GM18907 (cell line): ENCODE data around the gene ICAM2.

Source experiments
- ATAC-seq: cut with Tn5 transposase; IDR thresholded peaks from one replicate; pipeline ENCODE4 v1.9.1; 2021; ENCODE audit warnings: mild to moderate bottlenecking, moderate library complexity; ENCODE audit not compliant: unreplicated experiment

ICAM2 gene

DNA sequence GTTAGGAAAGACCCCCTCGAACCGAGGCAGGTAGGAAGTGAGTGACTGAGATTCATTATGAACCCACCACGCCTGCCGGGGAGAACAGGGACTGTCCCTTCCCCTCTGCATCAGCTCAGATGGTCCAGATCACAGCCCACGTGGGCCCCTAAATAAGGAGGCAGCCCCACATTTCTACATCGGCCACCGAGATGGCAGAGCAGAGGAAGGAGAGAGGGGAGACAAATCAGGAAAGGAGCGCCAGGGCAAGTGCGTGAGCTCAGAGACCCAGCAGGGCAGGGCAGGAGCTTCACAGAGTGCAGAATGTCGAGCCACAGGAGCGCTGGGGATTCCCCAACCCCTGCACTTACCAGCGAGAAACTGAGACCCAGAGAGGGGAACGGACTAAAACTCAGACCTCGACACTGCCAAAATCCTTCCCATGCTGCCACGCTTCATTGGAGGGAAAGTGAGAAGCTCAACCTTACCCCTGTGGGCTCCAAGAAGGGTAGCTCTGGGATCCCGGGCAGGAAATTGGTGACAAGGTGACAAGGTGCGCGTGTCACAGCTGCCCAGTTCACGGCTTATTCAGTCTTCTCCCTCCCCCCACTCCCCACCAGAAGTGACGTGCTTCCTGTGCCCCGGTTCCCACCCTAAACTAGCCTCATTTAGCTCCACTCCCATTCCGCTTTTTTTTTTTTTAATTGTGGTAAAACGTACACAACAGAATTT, at the start of gene ICAM2:
ICAM2 (minus strand) TSS at position 578 of the 711 bp plus-strand sequence. CDS start 13,942 bp downstream, outside the sequence.
- peak; percentile 58 for ATAC-seq

GRCh38 chr17:64070213-64070612, 49.8 kb upstream of the ICAM2 start:
- ATAC-seq = no peak

- ATAC-seq = no peak
Measured at GRCh38 chr17:64069143-64069542, 48.7 kb upstream of the ICAM2 start.

GRCh38 chr17:64067657-64068056, 47.2 kb upstream of the ICAM2 start:
- ATAC-seq = no peak

DNA sequence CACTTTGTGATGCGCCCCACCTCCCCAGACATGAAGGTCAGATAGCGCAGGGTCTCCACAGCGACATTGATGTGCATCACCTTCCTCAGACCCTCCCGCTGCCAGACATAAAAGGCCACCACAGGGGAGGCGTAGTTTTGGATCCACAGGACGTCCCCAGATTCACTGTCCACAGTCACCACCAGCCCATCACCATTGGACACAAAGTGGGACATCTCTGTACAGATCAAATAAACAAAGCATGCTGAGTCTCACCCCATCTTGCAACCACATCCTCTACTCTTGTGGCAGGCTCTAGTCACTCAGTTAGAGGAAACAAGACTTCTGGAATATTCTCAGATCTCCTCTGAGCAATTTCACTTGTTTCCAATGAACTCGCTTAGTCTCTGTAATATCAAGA, 46.3 kb upstream of the ICAM2 start:
- ATAC-seq = no peak

GRCh38 chr17:64065161-64065560, 44.7 kb upstream of the ICAM2 start:
- ATAC-seq = no peak

DNA sequence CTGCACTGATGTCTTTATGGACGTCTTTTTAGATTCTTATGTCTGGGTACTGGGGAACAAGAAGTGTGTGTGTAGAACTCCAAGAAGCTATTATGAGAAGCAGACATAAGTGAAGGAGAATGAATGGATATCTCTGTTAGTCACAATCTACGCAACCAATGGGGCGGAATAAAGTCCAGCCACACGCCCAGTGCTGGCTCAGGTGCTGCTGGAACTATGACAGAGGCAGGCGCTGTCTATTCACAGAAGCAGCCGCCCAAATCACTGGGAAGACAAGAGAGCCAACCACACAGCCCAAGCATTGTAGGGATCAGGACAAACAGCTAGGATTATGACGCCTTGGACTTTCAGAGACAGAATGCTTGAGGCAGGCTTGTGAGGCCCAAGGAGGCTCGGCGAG, 43.9 kb upstream of the ICAM2 start:
- no peak for ATAC-seq

DNA sequence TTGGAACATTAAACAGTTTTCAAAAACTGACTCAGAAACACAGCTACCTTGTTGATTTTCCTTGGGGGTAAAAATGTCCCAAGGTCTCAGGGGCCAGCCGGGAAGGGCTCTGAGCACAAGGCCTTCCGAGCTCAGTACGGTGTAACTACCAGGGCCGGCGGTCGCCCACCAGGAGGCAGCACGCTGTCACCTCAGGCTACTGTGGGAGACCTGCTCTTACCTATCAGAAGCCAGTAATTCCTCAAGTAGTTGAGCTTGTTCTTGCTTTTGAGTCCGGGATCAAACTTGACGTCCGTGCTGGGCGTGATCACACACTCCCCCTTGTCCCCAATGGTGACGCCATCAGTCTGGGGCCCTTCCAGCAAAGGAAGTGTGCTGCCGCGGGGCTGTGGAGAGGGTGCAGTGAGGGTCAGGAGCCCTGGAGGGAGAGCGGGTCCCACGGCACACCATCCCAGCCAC, 43.4 kb upstream of the ICAM2 start:
- no peak for ATAC-seq

DNA sequence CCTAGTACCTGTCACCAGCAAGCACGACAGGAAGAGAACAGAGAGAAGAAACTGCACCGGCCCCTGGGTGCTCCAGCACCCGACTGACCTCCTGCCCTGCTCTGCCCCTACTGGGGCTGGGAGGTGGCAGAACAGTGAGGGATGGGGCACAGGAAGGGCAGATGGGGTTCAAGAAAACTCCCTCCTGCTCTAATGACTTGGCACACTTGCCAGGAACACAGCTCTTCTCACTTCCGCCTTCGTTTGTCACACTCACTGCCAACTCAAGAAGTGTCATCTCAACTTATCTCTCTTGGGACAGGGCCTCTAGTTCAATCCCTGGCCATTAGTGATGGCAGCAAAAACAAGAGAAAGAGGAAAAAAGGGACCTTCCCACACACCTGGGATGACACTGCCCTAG, 42.7 kb upstream of the ICAM2 start:
- ATAC-seq = no peak

DNA sequence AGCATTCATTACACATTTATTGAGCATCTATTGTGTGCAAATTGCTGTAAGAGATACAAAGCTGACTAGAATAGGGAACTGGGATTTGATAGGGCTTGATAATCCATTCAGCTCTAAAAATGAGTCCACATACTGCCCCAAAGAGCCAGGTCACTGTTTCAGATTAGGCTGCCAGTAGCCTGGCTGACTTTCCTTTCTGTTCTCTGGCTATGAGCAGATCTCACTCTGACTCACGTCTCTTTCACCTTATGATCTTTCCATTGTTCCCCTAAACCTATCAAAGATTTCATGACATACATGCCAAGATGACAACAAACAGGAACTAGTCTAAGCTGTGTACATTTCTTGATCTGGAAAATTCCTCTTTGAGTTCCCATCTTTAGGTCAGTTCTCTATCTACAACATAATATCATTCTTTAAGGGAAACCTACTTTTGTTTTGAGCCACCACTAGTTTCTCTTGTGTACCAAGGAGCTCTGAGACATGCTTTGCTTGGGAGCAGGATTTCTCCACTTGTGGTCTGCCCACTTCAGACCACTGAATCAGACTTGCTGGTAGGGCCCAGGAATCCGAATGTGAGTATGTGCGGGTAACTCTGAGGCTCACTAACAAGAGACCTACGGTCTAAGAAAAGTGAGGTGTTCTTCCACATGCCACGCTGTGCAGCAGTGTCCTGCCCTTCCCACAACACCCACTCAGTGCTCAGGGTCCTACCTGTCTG, 40.9 kb upstream of the ICAM2 start:
- ATAC-seq = peak; percentile 58

DNA sequence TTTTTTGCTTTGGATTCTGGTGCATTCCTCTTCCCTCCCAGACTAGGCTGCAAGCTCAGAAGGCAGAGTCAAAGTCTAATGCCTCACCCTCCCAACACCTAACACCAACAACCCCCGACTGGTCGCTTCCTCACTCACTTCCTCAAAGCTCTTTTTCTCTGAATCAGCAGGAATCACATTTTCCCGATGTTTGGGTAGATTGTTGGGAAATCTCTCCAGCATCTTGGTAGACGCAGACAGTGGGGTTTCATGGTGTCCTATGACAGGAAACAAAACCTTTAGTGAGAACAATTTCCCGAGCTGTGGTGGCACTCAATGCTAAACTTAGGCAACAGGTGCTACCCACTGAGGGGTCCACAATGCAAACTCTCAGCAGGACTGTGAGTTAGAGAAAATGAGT, 39.9 kb upstream of the ICAM2 start:
- no peak for ATAC-seq

- ATAC-seq = no peak
Measured at GRCh38 chr17:64059756-64060155, 39.3 kb upstream of the ICAM2 start.

DNA sequence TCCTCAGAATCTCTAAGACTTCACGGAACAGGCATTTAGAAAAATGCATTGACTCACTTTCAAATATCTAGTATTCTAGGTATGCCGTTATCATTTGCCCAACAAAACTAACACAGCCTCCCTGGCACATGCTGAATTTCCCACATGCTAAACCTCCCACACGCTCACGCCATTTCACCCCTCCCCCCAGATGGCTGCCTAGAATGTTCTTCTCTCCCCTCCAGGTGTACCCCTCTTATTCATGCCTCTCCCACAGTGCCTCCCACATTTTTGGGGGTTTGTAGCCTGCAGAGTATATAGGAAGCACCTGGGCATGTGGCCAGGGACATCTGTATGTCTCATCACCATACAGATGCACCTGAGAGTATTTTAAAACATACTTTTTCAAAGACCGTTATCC, 38.2 kb upstream of the ICAM2 start:
- no peak for ATAC-seq

- no peak for ATAC-seq
Measured at GRCh38 chr17:64057701-64058263, 37.3 kb upstream of the ICAM2 start.

GRCh38 chr17:64056269-64057005, 36.0 kb upstream of the ICAM2 start:
- ATAC-seq = peak; percentile 75

GRCh38 chr17:64055183-64056142, 35.0 kb upstream of the ICAM2 start:
- ATAC-seq = no peak

- no peak for ATAC-seq
Measured at GRCh38 chr17:64054304-64054703, 33.9 kb upstream of the ICAM2 start.

- no peak for ATAC-seq
Measured at GRCh38 chr17:64053101-64053500, 32.7 kb upstream of the ICAM2 start.

GRCh38 chr17:64051153-64051552, 30.7 kb upstream of the ICAM2 start:
- ATAC-seq = no peak

- no peak for ATAC-seq
Measured at GRCh38 chr17:64048805-64049204, 28.4 kb upstream of the ICAM2 start.
